Stimulated activated CD4-positive, alpha-beta T cell treated with anti-CD3 and anti-CD28 coated beads, Interleukin-1b, Interleukin-23, amount 100 ng/mL, for 24 hours (primary cell): ENCODE data around the gene LIMS2.
A peak's percentile ranks its signal among the peaks of the same experiment; 100 is the strongest.

ENCODE experiments used
- DNase-seq, 4 experiments: peaks; one replicate each; pipeline ENCODE4 v3.0.0-alpha.2; 2020; ENCODE audit warnings: low read depth in 4 of 4, low spot score in 1 of 4

LIMS2 gene

GRCh38 chr2:127659408-127660290 is 15.7 kb downstream of the LIMS2 start:
- no peak for DNase-seq

- DNase-seq: no peak
These were observed 16.5 kb downstream of the LIMS2 start for GRCh38 chr2:127658641-127659407.

- DNase-seq: no peak
These were observed 17.2 kb downstream of the LIMS2 start for GRCh38 chr2:127658146-127658545.

GRCh38 chr2:127657232-127657595 is 18.1 kb downstream of the LIMS2 start:
- DNase-seq: no peak

GRCh38 chr2:127656569-127657231 is 18.6 kb downstream of the LIMS2 start:
- no peak for DNase-seq

- no peak for DNase-seq
These were observed 19.9 kb downstream of the LIMS2 start for GRCh38 chr2:127655209-127656073.

GRCh38 chr2:127654838-127655175 is 20.5 kb downstream of the LIMS2 start:
- DNase-seq: no peak

- no peak for DNase-seq
These were observed 21.1 kb downstream of the LIMS2 start for GRCh38 chr2:127654084-127654837.

GRCh38 chr2:127653421-127654083 is 21.8 kb downstream of the LIMS2 start:
- no peak for DNase-seq

GRCh38 chr2:127652786-127653357 is 22.5 kb downstream of the LIMS2 start:
- no peak for DNase-seq

- DNase-seq: no peak
These were observed 23.3 kb downstream of the LIMS2 start for GRCh38 chr2:127651971-127652550.

- DNase-seq: no peak
These were observed 23.9 kb downstream of the LIMS2 start for GRCh38 chr2:127651381-127651809.

GRCh38 chr2:127650785-127651380 is 24.4 kb downstream of the LIMS2 start:
- no peak for DNase-seq

GRCh38 chr2:127650041-127650784 is 25.1 kb downstream of the LIMS2 start:
- DNase-seq: no peak

- DNase-seq: peak; percentile 75 to 98 (median 88)
These were observed 25.7 kb downstream of the LIMS2 start for GRCh38 chr2:127649684-127650040.

GRCh38 chr2:127649100-127649611 is 26.2 kb downstream of the LIMS2 start:
- DNase-seq: no peak

- no peak for DNase-seq
These were observed 27.0 kb downstream of the LIMS2 start for GRCh38 chr2:127648321-127648720.
